Nephron (organoid): ENCODE data around the gene ITGAE.

Experiments
- H3K27ac Mint-ChIP-seq, 3 experiments: 2 replicates each; pipeline ENCODE4 v1.8.0; 2020; ENCODE audit warnings: mixed read lengths in 3 of 3, mild to moderate bottlenecking in 2 of 3, moderate library complexity in 1 of 3
- H3K27me3 Mint-ChIP-seq: 2 replicates; pipeline ENCODE4 v1.8.0; 2021; ENCODE audit warnings: low read depth, mild to moderate bottlenecking, moderate library complexity, mixed read lengths
- H3K36me3 Mint-ChIP-seq: 2 replicates; pipeline ENCODE4 v1.8.0; 2020; ENCODE audit warnings: low read depth, mixed read lengths
- H3K4me1 Mint-ChIP-seq: 2 replicates; pipeline ENCODE4 v1.8.0; 2020; ENCODE audit warnings: mixed read lengths
- H3K4me3 Mint-ChIP-seq, 3 experiments: 2 replicates each; pipeline ENCODE4 v1.8.0; 2020; ENCODE audit warnings: mild to moderate bottlenecking in 3 of 3, mixed read lengths in 3 of 3, moderate library complexity in 2 of 3
- H3K9me3 Mint-ChIP-seq: 2 replicates; pipeline ENCODE4 v1.8.0; 2020; ENCODE audit warnings: mixed read lengths
- CTCF ChIP-seq, 3 experiments: fragments of 200-600 bp; sonication (generic); IDR thresholded peaks; one replicate each; pipeline ENCODE4 v1.5.0; 2021; ENCODE audit warnings: antibody characterized with exemption in 3 of 3; ENCODE audit not compliant: unreplicated experiment in 3 of 3

The ITGAE gene

GRCh38 chr17:3692346-3692745, 108.6 kb downstream of the ITGAE start:
- TF ChIP-seq CTCF (IDR thresholded peaks at IDR 0.05; ENCODE audit: unreplicated experiment in 3 of 3): no peak
- Mint-ChIP-seq H3K27me3 (peaks cover 58% of the 10 kb centered on the region), H3K4me1 (peaks cover 6% of the 10 kb centered on the region), H3K27ac (no peak overlapping the region), H3K4me3 (no peak overlapping the region), H3K9me3 (no peaks in the 10 kb centered on the region), H3K36me3 (no peaks in the 10 kb centered on the region)

GRCh38 chr17:3691617-3692067, 109.3 kb downstream of the ITGAE start:
- Mint-ChIP-seq H3K4me3 (no peak overlapping the region), H3K27ac (no peak overlapping the region), H3K9me3 (no peaks in the 10 kb centered on the region), H3K36me3 (no peaks in the 10 kb centered on the region), H3K4me1 (peaks cover 6% of the 10 kb centered on the region), H3K27me3 (peaks cover 51% of the 10 kb centered on the region)
- no peak for TF ChIP-seq CTCF (IDR thresholded peaks at IDR 0.05; ENCODE audit: unreplicated experiment in 3 of 3)

GRCh38 chr17:3690094-3690715, 110.8 kb downstream of the ITGAE start:
- no peak for TF ChIP-seq CTCF (IDR thresholded peaks at IDR 0.05; ENCODE audit: unreplicated experiment in 3 of 3)
- H3K4me1 Mint-ChIP-seq: peaks cover 6% of the 10 kb centered on the region
- no peak overlapping the region for H3K4me3 Mint-ChIP-seq
- H3K36me3 Mint-ChIP-seq: no peaks in the 10 kb centered on the region
- no peak overlapping the region for H3K27ac Mint-ChIP-seq
- no peaks in the 10 kb centered on the region for H3K9me3 Mint-ChIP-seq
- peaks cover 36% of the 10 kb centered on the region for H3K27me3 Mint-ChIP-seq

GRCh38 chr17:3689262-3690093, 111.5 kb downstream of the ITGAE start:
- Mint-ChIP-seq H3K4me1 (peaks cover 2% of the 10 kb centered on the region), H3K9me3 (no peaks in the 10 kb centered on the region), H3K27ac (no peak overlapping the region), H3K4me3 (no peak overlapping the region), H3K36me3 (no peaks in the 10 kb centered on the region), H3K27me3 (peaks cover 29% of the 10 kb centered on the region)
- TF ChIP-seq CTCF (IDR thresholded peaks at IDR 0.05; ENCODE audit: unreplicated experiment in 3 of 3): no peak

- H3K27ac Mint-ChIP-seq: no peak overlapping the region
- TF ChIP-seq CTCF (IDR thresholded peaks at IDR 0.05; ENCODE audit: unreplicated experiment in 3 of 3): no peak
These were observed 112.1 kb downstream of the ITGAE start for GRCh38 chr17:3688852-3689261.

More at GRCh38 chr17:3688852-3689261, 112.1 kb downstream of the ITGAE start:
- no peaks in the 10 kb centered on the region for H3K9me3 Mint-ChIP-seq
- peaks cover 28% of the 10 kb centered on the region for H3K27me3 Mint-ChIP-seq
- H3K36me3 Mint-ChIP-seq: no peaks in the 10 kb centered on the region
- H3K4me1 Mint-ChIP-seq: no peaks in the 10 kb centered on the region
- no peak overlapping the region for H3K4me3 Mint-ChIP-seq
